H1 (cell line): ENCODE data around the gene HES7. TPM values are rescaled to one million over a fixed set of nuclear protein-coding genes. Genes with fewer than 3 reads are reported as not detected.

Experiments used
- CTCF ChIA-PET: fragments of 300-600 bp; sonication (Branson Sonifier 250); formaldehyde crosslinking; loops from one replicate; lab custom pipeline; 2021; ENCODE audit not compliant: partially characterized antibody; lab: Charles Lee
- POLR2A ChIA-PET: fragments of 300-600 bp; sonication (Branson Sonifier 250); formaldehyde crosslinking; loops from one replicate; lab custom pipeline; 2021; ENCODE audit warnings: inconsistent platforms; ENCODE audit not compliant: partially characterized antibody; lab: Charles Lee
- DNase-seq, 2 experiments: peaks; one replicate each; pipeline versions ENCODE4 v3.0.0 to v3.0.0-alpha.2; 2010 to 2022; ENCODE audit warnings: low spot score in 2 of 2, low read depth in 1 of 2, mixed read lengths in 1 of 2
- FAIRE-seq: peaks from 2 replicates; lab custom pipeline; 2011; peaks lifted over from hg19 to GRCh38; lab: Jason Lieb, UNC
- H2AFZ ChIP-seq: 2 replicates; pipeline ENCODE4 v1.8.1; 2012; ENCODE audit warnings: low read length, inconsistent platforms
- H2AK5ac ChIP-seq: 2 replicates; pipeline ENCODE4 v1.6.1; 2013; ENCODE audit warnings: low read depth, low read length
- H2BK120ac ChIP-seq: replicated peaks from 2 replicates; pipeline ENCODE3; 2013; ENCODE audit warnings: low read depth, low read length, inconsistent platforms
- H2BK12ac ChIP-seq: 2 replicates; pipeline ENCODE4 v1.6.1; 2013; ENCODE audit warnings: low read depth, low read length
- H2BK15ac ChIP-seq: 2 replicates; pipeline ENCODE4 v1.6.1; 2013; ENCODE audit warnings: low read length
- H2BK20ac ChIP-seq: 2 replicates; pipeline ENCODE4 v1.6.1; 2013; ENCODE audit warnings: low read length
- H2BK5ac ChIP-seq: 2 replicates; pipeline ENCODE4 v1.6.1; 2013; ENCODE audit warnings: low read depth, low read length
- H3K14ac ChIP-seq: 2 replicates; pipeline ENCODE4 v1.6.1; 2013; ENCODE audit warnings: inconsistent platforms; ENCODE audit not compliant: insufficient read length
- H3K18ac ChIP-seq: 2 replicates; pipeline ENCODE4 v1.6.1; 2013; ENCODE audit warnings: low read length; ENCODE audit errors: extremely low read depth
- H3K23ac ChIP-seq: 2 replicates; pipeline ENCODE4 v1.6.1; 2013; ENCODE audit warnings: inconsistent platforms; ENCODE audit not compliant: insufficient read length
- H3K23me2 ChIP-seq: 2 replicates; pipeline ENCODE4 v1.6.1; 2013; ENCODE audit warnings: low read depth, low read length
- H3K27ac ChIP-seq: 2 replicates; pipeline ENCODE4 v1.6.1; 2011; ENCODE audit warnings: low read depth, low read length, inconsistent platforms
- H3K27me3 ChIP-seq, 4 experiments: replicated peaks in 1 of 4; 1 replicate in 1 of 4; 2 replicates in 3 of 4; pipeline versions ENCODE4 v1.6.1 to v1.8.1; 2011 to 2013; ENCODE audit warnings: low read length in 3 of 4, mild to moderate bottlenecking in 3 of 4, inconsistent platforms in 2 of 4, mixed read lengths in 2 of 4, moderate library complexity in 1 of 4; ENCODE audit not compliant: control insufficient read depth in 3 of 4, insufficient read depth in 3 of 4; ENCODE audit errors: extremely low read depth in 1 of 4
- H3K36me3 ChIP-seq, 4 experiments: 2 replicates each; pipeline versions ENCODE4 v1.6.1 to v1.8.1; 2011 to 2013; ENCODE audit warnings: mild to moderate bottlenecking in 4 of 4, low read length in 3 of 4, moderate library complexity in 2 of 4, control low read depth in 1 of 4, inconsistent platforms in 1 of 4; ENCODE audit not compliant: insufficient read depth in 4 of 4, control insufficient read depth in 2 of 4
- H3K4ac ChIP-seq: replicated peaks from 2 replicates; pipeline ENCODE3; 2013; ENCODE audit warnings: low read length, low read depth, mixed read lengths, inconsistent platforms; ENCODE audit not compliant: insufficient read length
- H3K4me1 ChIP-seq, 4 experiments: replicated peaks in 1 of 4; 1 replicate in 1 of 4; 2 replicates in 3 of 4; pipeline versions ENCODE4 v1.6.1 to v1.8.1; 2011 to 2013; ENCODE audit warnings: low read length in 3 of 4, inconsistent platforms in 2 of 4, mixed read lengths in 1 of 4; ENCODE audit not compliant: insufficient read depth in 4 of 4, control insufficient read depth in 3 of 4
- H3K4me2 ChIP-seq, 2 experiments: 2 replicates each; pipeline versions ENCODE4 v1.6.1 to v1.8.1; 2011 to 2013; ENCODE audit warnings: low read depth in 2 of 2, low read length in 2 of 2, control low read depth in 1 of 2, inconsistent platforms in 1 of 2, mild to moderate bottlenecking in 1 of 2; ENCODE audit not compliant: insufficient read depth in 1 of 2
- H3K4me3 ChIP-seq, 4 experiments: fragments of 200-600, 300-600 bp in 1 of 4; sonication (generic), shearing (Covaris generic), sonication (Bioruptor Twin) in 1 of 4; 2 replicates each; pipeline versions ENCODE4 v1.5.1 to v1.8.1; 2011 to 2016; ENCODE audit warnings: low read length in 4 of 4, low read depth in 3 of 4, control low read depth in 2 of 4, inconsistent platforms in 2 of 4, mild to moderate bottlenecking in 2 of 4, mixed read lengths in 1 of 4, moderate library complexity in 1 of 4; ENCODE audit not compliant: insufficient read depth in 2 of 4; ENCODE audit errors: extremely low read depth in 1 of 4
- H3K56ac ChIP-seq: replicated peaks from 2 replicates; pipeline ENCODE3; 2013; ENCODE audit warnings: low read depth, mild to moderate bottlenecking, mixed read lengths, low read length, inconsistent platforms; ENCODE audit not compliant: insufficient read length
- H3K79me1 ChIP-seq: 2 replicates; pipeline ENCODE4 v1.6.1; 2013; ENCODE audit warnings: low read depth, low read length, control low read depth
- H3K79me2 ChIP-seq, 2 experiments: 2 replicates each; pipeline versions ENCODE4 v1.6.1 to v1.8.1; 2012 to 2013; ENCODE audit warnings: low read length in 2 of 2, mild to moderate bottlenecking in 2 of 2, inconsistent platforms in 1 of 2; ENCODE audit not compliant: insufficient read depth in 2 of 2, control insufficient read depth in 1 of 2
- H3K9ac ChIP-seq, 4 experiments: replicated peaks in 1 of 4; 1 replicate in 1 of 4; 2 replicates in 3 of 4; pipeline versions ENCODE4 v1.6.1 to v1.8.1; 2011 to 2013; ENCODE audit warnings: low read depth in 3 of 4, low read length in 3 of 4, control low read depth in 2 of 4, mild to moderate bottlenecking in 2 of 4, moderate library complexity in 2 of 4, inconsistent platforms in 1 of 4; ENCODE audit errors: extremely low read depth in 1 of 4
- H3K9me3 ChIP-seq, 2 experiments: 2 replicates each; pipeline versions ENCODE4 v1.6.1 to v1.8.1; 2012 to 2013; ENCODE audit warnings: mild to moderate bottlenecking in 2 of 2, moderate library complexity in 2 of 2, control low read depth in 1 of 2, inconsistent platforms in 1 of 2, low read depth in 1 of 2, low read length in 1 of 2, mixed read lengths in 1 of 2; ENCODE audit not compliant: insufficient read depth in 2 of 2
- H4K20me1 ChIP-seq, 2 experiments: replicated peaks in 1 of 2; 2 replicates each; pipeline versions ENCODE3 to v1.8.1; 2011 to 2013; ENCODE audit warnings: inconsistent platforms in 2 of 2, low read length in 2 of 2, mild to moderate bottlenecking in 1 of 2; ENCODE audit not compliant: insufficient read depth in 2 of 2, control insufficient read depth in 1 of 2
- H4K5ac ChIP-seq: 2 replicates; pipeline ENCODE4 v1.6.1; 2013; ENCODE audit warnings: low read length, low read depth, mixed read lengths, inconsistent platforms; ENCODE audit not compliant: insufficient read length
- H4K8ac ChIP-seq: 2 replicates; pipeline ENCODE4 v1.8.0; 2013; ENCODE audit warnings: mild to moderate bottlenecking, moderate library complexity, low read length, inconsistent platforms; ENCODE audit not compliant: insufficient read depth; ENCODE audit errors: extremely low read depth
- H4K91ac ChIP-seq: replicated peaks from 2 replicates; pipeline ENCODE3; 2013; ENCODE audit warnings: low read length, mixed read lengths, inconsistent platforms; ENCODE audit not compliant: insufficient read length
- ASH2L ChIP-seq: fragments of 200-600, 300-600 bp; sonication (generic); IDR thresholded peaks from one replicate; pipeline ENCODE4 v1.7.1; 2017; ENCODE audit warnings: low read length
- BCL11A ChIP-seq, 2 experiments: IDR thresholded peaks; one replicate each; pipeline ENCODE4 v1.6.1; 2011; ENCODE audit warnings: low read depth in 2 of 2, low read length in 2 of 2, mild to moderate bottlenecking in 2 of 2
- CEBPB ChIP-seq: IDR thresholded peaks from 2 replicates; pipeline ENCODE4 v1.6.1; 2012; ENCODE audit warnings: low read depth, low read length
- CREB1 ChIP-seq: IDR thresholded peaks from 2 replicates; pipeline ENCODE4 v1.6.1; 2012; ENCODE audit warnings: inconsistent platforms
- CTBP2 ChIP-seq: IDR thresholded peaks from 2 replicates; pipeline ENCODE4 v1.7.0; 2011; ENCODE audit warnings: borderline replicate concordance, mild to moderate bottlenecking, moderate library complexity, mixed read lengths, low read length; ENCODE audit not compliant: insufficient read depth, insufficient read length
- KDM4A ChIP-seq: IDR thresholded peaks from one replicate; pipeline ENCODE4 v1.7.1; 2012; ENCODE audit warnings: low read depth, mild to moderate bottlenecking, moderate library complexity, low read length, inconsistent platforms; ENCODE audit not compliant: severe bottlenecking
- KDM5A ChIP-seq: fragments of 200-600 bp; IDR thresholded peaks from 2 replicates; pipeline ENCODE4 v1.7.1; 2012; ENCODE audit warnings: mild to moderate bottlenecking, low read length, inconsistent platforms, mixed read lengths
- POLR2A ChIP-seq, 2 experiments: IDR thresholded peaks; 1 replicate in 1 of 2; 2 replicates in 1 of 2; pipeline ENCODE4 v1.6.1; 2011; ENCODE audit warnings: low read depth in 2 of 2, low read length in 2 of 2, mild to moderate bottlenecking in 2 of 2; ENCODE audit errors: control extremely low read depth in 1 of 2
- POU5F1 ChIP-seq: IDR thresholded peaks from 2 replicates; pipeline ENCODE4 v1.6.1; 2011; ENCODE audit warnings: low read depth, mild to moderate bottlenecking, low read length, moderate library complexity
- RBBP5 ChIP-seq: IDR thresholded peaks from 2 replicates; pipeline ENCODE4 v1.7.1; 2012; ENCODE audit warnings: low read depth, mild to moderate bottlenecking, inconsistent platforms, low read length, moderate library complexity, borderline replicate concordance
- RNF2 ChIP-seq: fragments of 200-900, 300-1000 bp; sonication (generic); IDR thresholded peaks from 2 replicates; pipeline ENCODE4 v1.7.1; 2016; ENCODE audit warnings: borderline replicate concordance, low read depth, mild to moderate bottlenecking, antibody characterized with exemption, low read length; ENCODE audit not compliant: poor library complexity, severe bottlenecking; ENCODE audit errors: missing control alignments
- TBP ChIP-seq: IDR thresholded peaks from 2 replicates; pipeline ENCODE4 v1.6.1; 2011; ENCODE audit warnings: low read depth, low read length, improper control_type of control experiment
- WGBS, 2 experiments: shearing (Covaris generic) in 1 of 2; methylation state at CpG; one replicate each; pipeline versions ENCODE4 v1.1.6 to v1.1.7; 2013 to 2015; ENCODE audit warnings: low lambda C conversion rate in 2 of 2, mixed read lengths in 2 of 2, inconsistent platforms in 1 of 2, low coverage in 1 of 2, missing lambda C conversion rate in 1 of 2; ENCODE audit not compliant: insufficient replicate concordance in 2 of 2, insufficient coverage in 1 of 2, insufficient read length in 1 of 2; ENCODE audit errors: extremely low coverage in 1 of 2, missing lambda C conversion rate in 1 of 2; 5-methylcytosine and 5-hydroxymethylcytosine counted together
- polyA plus RNA-seq, 7 experiments: library from polyadenylated mRNA; depleted of rRNA in 3 of 7; stranded (reverse) in 5 of 7; unstranded in 2 of 7; fragments of >200 nt in 5 of 7; fragments of 200-250 nt in 2 of 7; gene quantifications; 1 replicate in 5 of 7; 2 replicates in 1 of 7; 4 replicates in 1 of 7; pipeline versions ENCODE4 v1.2.1 to v1.2.3, GENCODE V29; 2011 to 2013; ENCODE audit warnings: missing spikeins in 2 of 7, mixed read lengths in 2 of 7
- total RNA-seq: library from RNA; stranded (reverse); fragmentation: NEBNext Ultra II Directional; extraction: Animal tissue kit (Norgen Biotek cat#: 25700); gene quantifications from 2 replicates; pipeline ENCODE4 v1.2.1, GENCODE V29; 2021
- TF ChIP-seq, protein P1 (sequence below): IDR thresholded peaks from 2 replicates; pipeline ENCODE4 v1.6.1; 2011; ENCODE audit warnings: low read length, improper control_type of control experiment

Gene HES7
- total and polyA plus RNA-seq, 2 of the 8 experiments (the other 6 are each of a cell fraction or from before 2014, with no cell fraction given), result 0.20 to 0.32 TPM

DNA sequence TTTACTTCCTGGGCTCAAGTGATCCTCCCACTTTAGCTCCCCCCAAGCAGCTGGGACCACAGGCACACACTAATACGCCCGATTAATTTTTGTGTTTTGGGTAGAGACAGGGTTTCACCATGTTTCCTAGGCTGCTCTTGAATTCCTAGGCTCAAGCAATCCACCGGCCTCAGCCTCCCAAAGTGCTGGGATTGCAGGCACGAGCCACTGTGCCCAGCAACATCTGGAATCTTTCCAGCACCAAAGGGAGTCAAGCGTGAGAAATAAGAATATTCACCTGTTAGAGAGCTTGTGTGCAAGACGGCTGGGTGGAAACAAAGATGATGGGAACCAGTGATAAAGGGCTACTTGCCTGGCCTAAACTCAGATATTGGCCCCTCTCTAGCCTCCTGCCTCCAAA, 22.2 kb downstream of the HES7 start:
- no peaks in the 10 kb centered on the region for H4K20me1 ChIP-seq
- H3K4me1 ChIP-seq, result no peaks in the 10 kb centered on the region
- POLR2A ChIA-PET, result interaction anchor here (1.0 kb wide), 1 partner anchor 71 kb away, joined by 4 read pairs; no protein-coding TSS in a partner anchor
- H4K8ac ChIP-seq, result no peak overlapping the region
- no peaks in the 10 kb centered on the region for H3K79me2 ChIP-seq
- no peaks in the 10 kb centered on the region for H3K23me2 ChIP-seq
- no peak overlapping the region for H3K56ac ChIP-seq
- H3K9ac ChIP-seq, result no peak overlapping the region
- H2BK12ac ChIP-seq, result no peak overlapping the region
- no peak overlapping the region for H3K4me2 ChIP-seq
- no peak for FAIRE-seq
- no peak overlapping the region for H2AFZ ChIP-seq
- H2AK5ac ChIP-seq, result no peak overlapping the region
- H3K23ac ChIP-seq, result no peak overlapping the region
- H3K9me3 ChIP-seq, result no peaks in the 10 kb centered on the region
- no peak overlapping the region for H3K4ac ChIP-seq
- no peak for DNase-seq
- no peak overlapping the region for H4K91ac ChIP-seq
- no peak overlapping the region for H4K5ac ChIP-seq
- no peak overlapping the region for H2BK5ac ChIP-seq
- CTCF ChIA-PET, result interaction anchor here (1.2 to 23.3 kb wide), 10 partner anchors 8 to 42 kb away, joined by 3 to 501 read pairs (median 8); partner anchors contain the start of genes ALOX12B and ALOXE3
- no peak overlapping the region for H2BK20ac ChIP-seq
- H2BK120ac ChIP-seq, result no peak overlapping the region
- H3K36me3 ChIP-seq, result no peaks in the 10 kb centered on the region
- H3K14ac ChIP-seq, result no peak overlapping the region
- H3K18ac ChIP-seq, result no peak overlapping the region
- WGBS, 2 experiments, result 76% methylated on average over 6 of the region's 6 CpGs; no CpG with 5 or more reads in 1 of the 2 experiments
- H3K27me3 ChIP-seq, result no peaks in the 10 kb centered on the region; a peak in 1 of 7 replicates
- H2BK15ac ChIP-seq, result no peak overlapping the region
- no peak overlapping the region for H3K4me3 ChIP-seq
- H3K79me1 ChIP-seq, result no peaks in the 10 kb centered on the region
- H3K27ac ChIP-seq, result no peak overlapping the region
- TF ChIP-seq, protein P1, sequence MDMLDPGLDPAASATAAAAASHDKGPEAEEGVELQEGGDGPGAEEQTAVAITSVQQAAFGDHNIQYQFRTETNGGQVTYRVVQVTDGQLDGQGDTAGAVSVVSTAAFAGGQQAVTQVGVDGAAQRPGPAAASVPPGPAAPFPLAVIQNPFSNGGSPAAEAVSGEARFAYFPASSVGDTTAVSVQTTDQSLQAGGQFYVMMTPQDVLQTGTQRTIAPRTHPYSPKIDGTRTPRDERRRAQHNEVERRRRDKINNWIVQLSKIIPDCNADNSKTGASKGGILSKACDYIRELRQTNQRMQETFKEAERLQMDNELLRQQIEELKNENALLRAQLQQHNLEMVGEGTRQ, result no peak
- no peak for TF ChIP-seq POLR2A (IDR thresholded peaks at IDR 0.05; ENCODE audit: control extremely low read depth in 1 of 2, low read depth in 2 of 2, low read length in 2 of 2)
- TF ChIP-seq CEBPB, result no peak
- TF ChIP-seq POU5F1, result no peak
- no peak for TF ChIP-seq ASH2L
- TF ChIP-seq CREB1, result no peak
- TF ChIP-seq BCL11A (IDR thresholded peaks at IDR 0.05; ENCODE audit: low read depth in 2 of 2, low read length in 2 of 2), result no peak
- TF ChIP-seq RBBP5, result no peak
- no peak for TF ChIP-seq TBP
- no peak for TF ChIP-seq CTBP2
- no peak for TF ChIP-seq RNF2
- no peak for TF ChIP-seq KDM5A
- no peak for TF ChIP-seq KDM4A
